GM21825 (cell line): Measurements from ENCODE around the gene PTPN4.
"Not testable (repeated sequence)": the region's sequence is repeated elsewhere in the genome, so short reads cannot be mapped to it uniquely, and the experiment has no call there.

Source experiments
- ATAC-seq: cut with Tn5 transposase; IDR thresholded peaks from one replicate; pipeline ENCODE4 v1.9.1; 2021; ENCODE audit warnings: mild to moderate bottlenecking, moderate library complexity; ENCODE audit not compliant: unreplicated experiment

PTPN4 gene

GRCh38 chr2:119939915-119940314 lies 180.2 kb downstream of the PTPN4 start:
- ATAC-seq: no peak

- no peak for ATAC-seq
These were observed 181.1 kb downstream of the PTPN4 start for GRCh38 chr2:119940856-119941255.

DNA sequence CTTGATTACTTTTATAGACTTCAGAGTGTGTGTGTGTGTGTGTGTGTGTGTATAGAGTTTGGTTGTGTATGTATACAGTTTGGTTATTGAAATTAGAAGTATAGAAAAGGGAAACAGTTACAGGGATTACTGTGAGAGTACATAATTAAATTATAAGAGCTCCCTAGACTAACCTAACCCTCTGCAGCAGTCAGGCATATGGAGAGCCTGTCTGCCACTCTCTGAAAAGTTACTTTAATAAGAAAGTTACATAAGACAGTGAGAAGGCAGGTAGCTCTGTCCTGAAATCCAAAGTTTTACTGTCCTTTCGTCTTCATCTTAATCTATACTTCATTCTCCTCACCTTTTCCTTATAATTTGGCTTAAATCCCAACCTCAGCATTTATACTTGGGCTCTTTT lies 181.7 kb downstream of the PTPN4 start:
- ATAC-seq: no peak

- ATAC-seq: no peak
These were observed 182.3 kb downstream of the PTPN4 start for GRCh38 chr2:119941981-119942513.

DNA sequence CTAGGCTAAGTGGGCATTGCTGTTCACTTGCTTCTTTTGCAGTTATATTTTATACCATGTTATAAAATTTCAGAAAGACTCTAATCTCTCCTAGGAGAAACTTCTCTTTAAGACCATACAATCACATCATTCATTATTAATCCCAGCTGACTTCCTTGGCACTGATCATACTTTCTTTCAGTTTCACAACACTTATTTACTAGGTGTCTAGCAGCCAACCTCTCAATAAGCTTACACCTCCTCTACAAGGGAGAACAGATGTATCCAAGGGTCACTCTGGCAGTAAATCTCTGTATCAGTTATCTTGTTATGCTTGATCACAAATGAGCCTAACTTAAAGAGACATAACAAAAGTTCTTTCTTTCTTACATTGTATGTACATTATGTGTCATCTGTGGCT lies 183.3 kb downstream of the PTPN4 start:
- ATAC-seq: no peak

- no peak for ATAC-seq
These were observed 187.8 kb downstream of the PTPN4 start for GRCh38 chr2:119947535-119947934.

DNA sequence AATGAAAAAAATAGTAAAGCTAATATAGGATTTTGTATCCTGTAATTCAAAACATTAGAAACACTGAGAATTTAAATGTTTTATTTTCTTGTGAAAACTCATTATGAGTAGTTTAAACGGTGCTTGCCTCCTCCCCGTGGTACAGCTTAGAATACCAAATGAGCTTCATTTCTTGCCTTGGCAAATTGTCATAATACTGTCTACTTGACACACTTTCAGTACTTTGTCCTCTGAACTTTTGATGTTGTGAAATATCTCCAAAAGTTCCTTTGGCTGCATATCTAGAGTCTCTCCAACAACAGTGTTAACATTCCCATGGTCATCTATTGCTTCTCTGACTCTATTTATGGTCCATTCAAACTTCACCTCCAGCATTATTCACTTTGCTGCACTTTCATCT lies 191.2 kb downstream of the PTPN4 start:
- no peak for ATAC-seq

GRCh38 chr2:119958670-119959268 lies 199.0 kb downstream of the PTPN4 start:
- ATAC-seq: no peak

DNA sequence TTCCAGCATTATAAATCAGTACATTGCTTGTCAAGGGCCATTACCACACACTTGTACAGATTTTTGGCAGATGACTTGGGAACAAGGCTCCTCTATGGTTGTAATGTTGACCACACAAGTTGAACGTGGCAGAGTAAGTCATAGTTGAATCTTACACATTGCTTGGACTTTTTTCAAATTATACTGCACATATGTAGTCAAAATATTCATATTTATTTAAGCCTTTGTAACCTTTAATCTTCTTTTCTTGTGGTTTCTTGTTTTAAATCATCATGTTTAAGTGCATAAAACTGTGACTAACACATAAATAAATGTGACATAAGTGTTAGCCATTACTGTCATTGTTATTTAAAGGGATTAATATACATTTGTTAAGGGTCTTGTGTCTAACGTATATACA lies 201.1 kb downstream of the PTPN4 start:
- ATAC-seq: no peak

DNA sequence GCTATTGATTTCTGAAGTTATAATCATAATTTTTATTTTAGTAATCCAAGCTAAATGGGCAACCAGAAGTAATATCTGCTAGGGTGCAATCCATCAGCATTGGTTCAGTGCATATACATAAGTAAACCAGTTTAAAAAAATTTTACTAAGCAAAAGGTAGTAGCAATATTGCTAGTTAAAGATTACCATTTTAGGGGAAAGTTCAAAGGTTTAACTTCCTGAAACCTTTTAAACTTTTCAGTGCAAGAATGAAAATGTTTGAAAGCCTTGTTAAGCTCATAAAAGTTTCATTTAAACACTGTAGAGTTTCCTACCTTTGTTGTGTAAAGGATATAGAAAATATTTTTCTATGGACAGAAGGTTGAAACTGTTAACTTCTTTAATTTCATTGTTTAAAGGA lies 222.2 kb downstream of the PTPN4 start:
- ATAC-seq: no peak

DNA sequence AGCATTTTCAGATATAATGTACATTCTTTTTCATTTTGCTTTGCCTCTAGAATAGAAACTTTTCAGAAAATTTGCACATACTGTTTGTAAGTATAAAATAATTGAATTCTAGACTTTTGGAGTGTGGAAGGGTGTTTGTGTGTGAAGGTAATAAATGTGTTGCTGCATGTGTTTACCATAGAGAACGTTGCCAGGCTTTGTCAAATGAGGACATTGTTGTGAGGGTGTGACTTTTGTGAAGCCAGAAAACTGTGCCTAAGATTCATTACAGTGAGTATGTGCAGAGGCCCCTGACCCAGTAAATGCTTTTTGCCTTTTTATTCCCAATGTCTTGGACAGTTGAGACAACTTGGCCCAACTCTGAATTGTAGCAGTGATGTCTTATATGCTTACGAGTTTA lies 222.8 kb downstream of the PTPN4 start:
- ATAC-seq: no peak

GRCh38 chr2:119983108-119983507 lies 223.4 kb downstream of the PTPN4 start:
- ATAC-seq: no peak

DNA sequence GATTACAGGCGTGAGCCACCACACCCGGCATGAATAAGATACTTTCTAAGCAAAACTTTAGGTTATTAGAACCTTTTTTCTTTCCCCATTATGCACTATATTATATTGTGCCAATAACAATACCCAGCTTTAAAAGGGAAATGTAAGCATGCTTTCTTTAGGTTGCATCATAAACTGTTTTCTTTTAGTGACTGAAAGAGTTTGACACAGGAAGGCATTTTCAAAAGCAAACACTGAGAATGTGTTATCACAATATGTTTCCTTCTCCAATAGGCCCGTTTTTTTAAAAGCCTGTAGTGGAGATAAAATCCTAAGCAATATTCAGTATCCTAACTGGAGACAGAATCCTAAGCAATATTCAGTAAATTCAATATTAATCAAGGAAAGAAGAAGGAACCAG lies 236.4 kb downstream of the PTPN4 start:
- ATAC-seq: no peak

DNA sequence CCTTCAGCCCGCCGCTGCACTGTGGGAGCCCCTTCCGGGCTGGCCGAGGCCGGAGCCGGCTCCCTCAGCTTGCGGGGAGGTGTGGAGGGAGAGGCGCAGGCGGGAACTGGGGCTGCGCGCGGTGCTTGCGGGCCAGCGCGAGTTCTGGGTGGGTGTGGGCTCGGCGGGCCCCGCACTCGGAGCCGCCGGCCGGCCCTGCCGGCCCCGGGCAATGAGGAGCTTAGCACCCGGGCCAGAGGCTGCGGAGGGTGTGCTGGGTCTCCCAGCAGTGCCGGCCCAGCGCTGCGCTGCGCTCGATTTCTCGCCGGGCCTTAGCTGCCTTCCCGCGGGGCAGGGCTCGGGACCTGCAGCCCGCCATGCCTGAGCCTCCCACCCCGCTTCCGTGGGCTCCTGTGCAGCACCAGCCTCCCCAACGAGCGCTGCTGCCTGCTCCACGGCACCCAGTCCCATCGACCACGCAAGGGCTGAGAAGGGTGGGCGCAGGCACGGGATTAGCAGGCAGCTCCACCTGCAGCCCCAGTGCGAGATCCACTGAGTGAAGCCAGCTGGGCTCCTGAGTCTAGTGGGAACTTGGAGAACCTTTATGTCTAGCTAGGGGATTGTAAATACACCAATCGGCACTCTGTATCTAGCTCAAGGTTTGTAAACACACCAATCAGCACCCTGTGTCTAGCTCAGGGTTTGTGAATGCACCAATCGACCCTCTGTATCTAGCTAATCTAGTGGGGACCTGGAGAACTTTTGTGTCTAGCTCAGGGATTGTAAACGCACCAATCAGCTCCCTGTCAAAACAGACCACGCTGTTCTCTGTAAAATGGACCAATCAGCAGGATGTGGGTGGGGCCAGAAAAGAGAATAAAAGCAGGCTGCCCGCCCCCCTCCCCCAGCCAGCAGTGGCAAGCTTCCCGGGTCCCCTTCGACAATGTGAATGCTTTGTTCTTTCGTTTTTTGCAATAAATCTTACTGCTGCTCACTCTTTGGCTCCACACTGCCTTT lies 237.5 kb downstream of the PTPN4 start:
- not testable (repeated sequence) for ATAC-seq

DNA sequence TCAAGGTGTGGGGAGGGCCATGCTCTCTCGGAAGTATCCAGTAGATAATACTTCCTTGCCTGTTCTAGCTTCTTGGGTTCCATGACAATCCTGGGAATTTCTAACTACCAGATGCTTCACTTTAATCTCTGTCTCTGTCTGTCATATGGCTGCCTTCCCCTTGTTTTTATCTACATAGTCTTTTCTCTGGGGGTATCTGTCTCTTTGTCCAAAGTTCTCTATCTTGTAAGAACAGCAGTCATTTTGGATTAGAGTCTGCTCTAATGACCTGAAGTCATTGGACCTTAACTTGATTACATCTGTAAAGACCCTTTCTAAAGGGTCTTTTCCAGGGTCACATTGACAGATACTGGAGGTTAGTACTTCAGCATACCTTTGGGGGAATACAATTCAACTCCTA lies 241.7 kb downstream of the PTPN4 start:
- no peak for ATAC-seq

DNA sequence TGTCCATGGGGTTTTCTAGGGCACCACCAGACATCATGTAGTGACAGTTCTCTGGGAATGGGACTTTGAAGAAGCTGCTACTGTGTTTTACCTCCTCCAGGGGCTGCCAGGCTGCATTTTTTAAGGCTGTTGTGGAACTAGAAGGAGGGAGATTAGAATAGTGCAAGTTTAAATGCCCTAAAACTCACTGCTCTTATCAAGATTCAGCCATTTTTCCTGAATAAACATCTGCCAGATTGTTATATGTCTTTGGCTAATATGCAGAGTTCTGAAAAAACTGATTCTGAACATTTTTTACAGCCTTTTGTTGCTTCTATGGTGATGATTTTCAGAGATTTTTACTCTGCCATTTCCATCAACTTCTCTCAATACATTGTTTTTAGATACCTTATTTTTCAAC lies 244.5 kb downstream of the PTPN4 start:
- no peak for ATAC-seq

DNA sequence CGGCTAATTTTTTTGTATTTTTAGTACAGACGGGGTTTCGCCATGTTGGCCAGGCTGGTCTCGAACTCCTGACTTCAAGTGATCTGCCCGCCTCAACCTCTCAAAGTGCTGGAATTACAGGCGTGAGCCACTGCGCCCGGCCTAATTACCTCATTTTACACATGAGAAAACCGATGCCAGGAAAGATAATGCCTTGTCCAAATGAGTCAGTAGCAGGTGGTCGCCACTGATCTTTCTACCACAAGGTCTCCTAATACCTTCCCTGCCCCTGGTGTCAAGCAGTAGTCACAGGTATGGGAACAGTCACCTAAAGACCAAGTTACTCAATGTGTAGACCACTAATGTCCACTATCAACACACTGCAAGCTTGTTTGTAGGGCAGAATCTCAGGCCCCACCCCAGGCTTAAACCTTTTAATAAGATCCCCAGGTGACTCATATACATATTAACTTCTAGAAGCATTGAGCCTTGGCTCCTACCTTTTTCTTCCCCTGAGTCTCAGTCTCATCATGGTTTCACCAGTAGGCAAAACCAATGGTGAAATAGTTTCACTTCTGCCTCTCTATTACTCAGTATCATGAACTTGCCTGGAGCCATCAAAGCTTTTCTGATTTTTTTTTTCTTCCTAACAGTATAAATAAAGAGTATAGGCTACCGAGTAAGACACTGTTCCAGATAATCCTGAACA lies 246.3 kb downstream of the PTPN4 start:
- ATAC-seq: peak; percentile 92

DNA sequence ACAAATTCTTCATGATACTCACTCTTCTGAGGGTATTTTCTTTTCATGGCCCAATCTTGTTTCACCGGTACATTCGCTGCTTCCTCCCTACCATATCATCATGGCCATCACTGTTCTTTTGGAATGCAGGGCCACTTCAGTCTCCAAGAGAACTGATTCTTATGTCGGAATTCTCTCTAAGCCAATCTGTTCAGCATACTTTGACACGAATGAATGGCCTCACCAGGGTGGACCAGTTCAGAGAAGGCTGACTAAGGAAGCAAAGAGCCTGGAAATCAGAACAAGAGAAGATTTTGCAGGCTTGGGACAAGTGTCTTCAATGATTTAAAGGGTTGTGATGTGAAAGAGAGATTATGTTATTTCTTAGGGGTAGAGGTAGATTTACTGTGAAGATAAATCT lies 248.1 kb downstream of the PTPN4 start:
- no peak for ATAC-seq

- no peak for ATAC-seq
These were observed 252.6 kb downstream of the PTPN4 start for GRCh38 chr2:120012363-120012762.

DNA sequence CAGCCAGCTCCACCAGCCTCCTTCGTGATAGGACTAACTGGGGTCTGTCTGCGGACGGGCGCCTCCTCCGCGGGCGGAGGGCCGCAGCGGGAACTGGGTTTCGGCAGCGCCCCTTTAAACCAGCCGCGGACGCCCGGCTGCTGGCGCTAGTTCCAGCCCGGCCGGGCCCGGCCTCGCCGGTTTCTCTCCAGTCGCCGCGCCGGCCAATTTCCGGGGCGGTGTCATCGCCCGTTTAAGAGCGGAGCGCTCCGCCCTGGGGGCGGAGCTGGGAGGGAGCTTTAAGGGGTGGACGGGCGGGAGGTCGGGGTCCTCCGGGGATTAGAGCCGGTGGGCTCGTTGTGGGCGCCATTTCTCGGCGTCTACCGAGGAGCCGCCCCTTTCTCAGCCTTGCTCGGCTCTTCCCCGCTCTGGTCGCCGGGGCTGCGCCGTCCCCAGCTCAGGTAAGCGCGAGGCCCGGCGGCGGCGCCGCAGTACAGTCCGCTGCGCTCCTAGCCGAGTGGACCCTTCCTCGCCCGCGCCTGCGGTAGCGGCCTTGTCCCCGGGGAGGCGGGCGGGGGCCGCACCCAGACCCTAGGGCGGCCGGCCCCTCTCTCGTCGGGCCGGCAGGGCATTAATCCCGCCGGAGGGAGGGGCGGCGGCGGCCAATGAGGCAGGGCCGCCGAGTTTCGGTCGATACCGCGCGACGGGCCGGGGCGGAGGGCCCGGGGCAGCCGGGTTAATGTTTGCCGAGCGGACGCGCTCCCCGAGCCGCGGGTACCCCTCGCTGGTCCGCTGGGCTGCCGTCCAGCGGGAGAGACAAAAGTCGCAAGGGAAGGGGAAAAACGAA lies 253.3 kb downstream of the PTPN4 start, which contains the start of gene EPB41L5:
EPB41L5 (plus strand) TSS at position 307 of the 826 bp plus-strand sequence. CDS start 6,008 bp downstream, outside the sequence.
- ATAC-seq: peak; percentile 90
